Adrenal gland (tissue), 5 donors: Measurements from ENCODE around the gene FUT7.

Experiments
- POLR2A ChIP-seq, 2 donors: fragments of 450-650 bp; IDR thresholded peaks; one replicate each; pipeline ENCODE4 v1.6.1; 2017; ENCODE audit warnings: antibody characterized with exemption in 2 of 2, mild to moderate bottlenecking in 2 of 2, moderate library complexity in 1 of 2
- TF ChIP-seq, protein P1 (sequence below), 6 experiments: fragments of 450-650 bp in 4 of 6; fragments of 200-600 bp in 2 of 6; sonication (generic) in 1 of 6; IDR thresholded peaks; 1 replicate in 5 of 6; 2 replicates in 1 of 6; pipeline versions ENCODE4 v1.5.1 to v1.8.0; 2016 to 2021; ENCODE audit warnings: antibody characterized with exemption in 6 of 6, mild to moderate bottlenecking in 2 of 6, moderate library complexity in 1 of 6
- donor health status: DM: no; HTN: no; CAD: no.

GRCh38 chr9:137023583-137023991 is 8.3 kb downstream of the FUT7 start:
- TF ChIP-seq, protein P1, sequence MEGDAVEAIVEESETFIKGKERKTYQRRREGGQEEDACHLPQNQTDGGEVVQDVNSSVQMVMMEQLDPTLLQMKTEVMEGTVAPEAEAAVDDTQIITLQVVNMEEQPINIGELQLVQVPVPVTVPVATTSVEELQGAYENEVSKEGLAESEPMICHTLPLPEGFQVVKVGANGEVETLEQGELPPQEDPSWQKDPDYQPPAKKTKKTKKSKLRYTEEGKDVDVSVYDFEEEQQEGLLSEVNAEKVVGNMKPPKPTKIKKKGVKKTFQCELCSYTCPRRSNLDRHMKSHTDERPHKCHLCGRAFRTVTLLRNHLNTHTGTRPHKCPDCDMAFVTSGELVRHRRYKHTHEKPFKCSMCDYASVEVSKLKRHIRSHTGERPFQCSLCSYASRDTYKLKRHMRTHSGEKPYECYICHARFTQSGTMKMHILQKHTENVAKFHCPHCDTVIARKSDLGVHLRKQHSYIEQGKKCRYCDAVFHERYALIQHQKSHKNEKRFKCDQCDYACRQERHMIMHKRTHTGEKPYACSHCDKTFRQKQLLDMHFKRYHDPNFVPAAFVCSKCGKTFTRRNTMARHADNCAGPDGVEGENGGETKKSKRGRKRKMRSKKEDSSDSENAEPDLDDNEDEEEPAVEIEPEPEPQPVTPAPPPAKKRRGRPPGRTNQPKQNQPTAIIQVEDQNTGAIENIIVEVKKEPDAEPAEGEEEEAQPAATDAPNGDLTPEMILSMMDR (IDR thresholded peaks at IDR 0.05), result no peak
- TF ChIP-seq POLR2A (IDR thresholded peaks at IDR 0.05), result no peak
